Embryonic facial prominence (tissue), 1 donor: ENCODE data around the gene MTF2.
A peak's percentile ranks its signal among the peaks of the same experiment; 100 is the strongest.
"Not testable (repeated sequence)": the region's sequence is repeated elsewhere in the genome, so short reads cannot be mapped to it uniquely, and the experiment has no call there.

Source experiments
- DNase-seq: peaks from one replicate; pipeline ENCODE4 v3.0.0-alpha.2; 2016; ENCODE audit errors: extremely low spot score

MTF2 gene

GRCh38 chr1:93078986-93079654 is at the start of gene MTF2:
TSS of gene MTF2 (plus strand) at chr1:93079283. CDS start at chr1:93079527, 244 bp downstream.
- DNase-seq = peak; percentile 90

DNA sequence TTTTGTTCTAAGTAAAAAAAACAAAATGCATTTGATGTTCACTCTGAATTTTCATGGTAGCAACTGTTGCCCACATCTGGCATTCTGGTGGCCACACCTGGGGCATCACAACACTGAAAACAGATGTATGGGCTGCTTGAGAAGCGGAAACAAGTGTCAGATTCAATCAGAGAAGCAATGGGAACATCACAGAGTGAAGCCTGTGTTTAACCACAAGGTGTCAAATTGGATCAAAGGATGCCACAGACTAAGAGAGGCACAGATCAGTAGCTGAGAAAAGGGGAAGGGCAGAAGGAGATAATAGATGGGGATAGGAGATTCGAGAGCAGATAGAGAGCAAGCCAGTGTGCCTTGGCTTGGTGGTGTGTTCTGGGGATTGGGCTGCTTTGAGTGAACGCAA is 49.8 kb upstream of the MTF2 start:
- no peak for DNase-seq

DNA sequence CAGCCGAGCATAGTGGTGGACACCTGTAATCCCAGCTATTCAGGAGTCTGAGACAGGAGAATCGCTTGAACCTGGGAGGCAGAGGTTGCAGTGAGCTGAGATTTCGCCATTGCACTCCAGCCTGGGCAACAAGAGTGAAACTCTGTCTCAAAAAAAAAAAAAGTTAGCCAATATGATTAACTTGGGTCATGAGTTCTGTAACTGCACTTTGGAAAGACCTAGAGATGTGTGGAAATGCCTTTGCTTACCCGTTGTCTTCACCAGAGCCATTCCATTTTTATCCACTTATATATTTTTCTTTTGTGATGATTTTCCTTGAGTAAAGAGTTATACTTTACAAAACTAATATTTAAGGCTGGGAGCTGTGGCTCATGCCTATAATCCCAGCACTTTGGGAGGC is 48.9 kb upstream of the MTF2 start:
- not testable (repeated sequence) for DNase-seq

GRCh38 chr1:93031711-93032110 is 47.4 kb upstream of the MTF2 start:
- no peak for DNase-seq

- no peak for DNase-seq
Measured at GRCh38 chr1:93033029-93033428, 46.1 kb upstream of the MTF2 start.

- no peak for DNase-seq
Measured at GRCh38 chr1:93033785-93034184, 45.3 kb upstream of the MTF2 start.

GRCh38 chr1:93034397-93034796 is 44.7 kb upstream of the MTF2 start:
- DNase-seq = no peak

DNA sequence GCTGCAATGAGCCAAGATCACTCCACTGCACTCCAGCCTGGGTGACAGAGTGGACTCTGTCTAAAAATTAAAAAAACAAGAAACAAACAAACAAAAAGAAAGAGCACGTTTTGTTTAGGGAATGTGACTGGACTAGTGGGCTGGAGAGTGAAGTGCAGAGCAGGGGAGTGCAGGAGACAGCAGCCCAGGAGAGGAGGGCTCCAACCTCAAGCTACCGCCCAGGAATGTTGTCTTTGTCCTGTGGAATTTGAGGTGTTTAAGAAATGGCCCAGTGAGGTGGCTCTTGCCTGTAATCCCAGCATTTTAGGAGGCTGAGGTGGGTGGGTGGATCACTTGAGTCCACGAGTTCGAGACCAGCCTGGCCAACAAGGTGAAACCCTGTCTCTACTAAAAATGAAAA is 42.4 kb upstream of the MTF2 start:
- DNase-seq = no peak

GRCh38 chr1:93042187-93043056 is 36.7 kb upstream of the MTF2 start:
- no peak for DNase-seq

- DNase-seq = no peak
Measured at GRCh38 chr1:93043057-93043557, 36.0 kb upstream of the MTF2 start.

DNA sequence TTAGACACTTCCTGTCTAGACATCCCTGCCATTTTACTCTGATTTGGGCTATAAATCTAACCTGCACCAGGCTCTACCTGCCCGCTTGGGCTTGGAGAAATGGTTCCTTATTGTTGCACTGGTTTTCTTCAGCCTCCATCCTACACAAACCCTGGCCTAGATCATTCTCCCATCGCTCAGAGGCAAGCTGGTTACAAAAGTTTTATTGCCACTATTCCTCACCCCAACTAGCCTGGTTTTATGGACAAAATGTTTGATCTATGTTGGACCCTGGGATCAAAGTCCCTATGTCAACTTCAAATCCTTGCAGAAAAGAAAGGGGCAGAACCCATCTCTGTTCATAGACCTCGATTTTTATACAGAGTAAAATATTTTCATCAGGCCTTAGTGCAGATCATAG is 31.5 kb upstream of the MTF2 start:
- no peak for DNase-seq

DNA sequence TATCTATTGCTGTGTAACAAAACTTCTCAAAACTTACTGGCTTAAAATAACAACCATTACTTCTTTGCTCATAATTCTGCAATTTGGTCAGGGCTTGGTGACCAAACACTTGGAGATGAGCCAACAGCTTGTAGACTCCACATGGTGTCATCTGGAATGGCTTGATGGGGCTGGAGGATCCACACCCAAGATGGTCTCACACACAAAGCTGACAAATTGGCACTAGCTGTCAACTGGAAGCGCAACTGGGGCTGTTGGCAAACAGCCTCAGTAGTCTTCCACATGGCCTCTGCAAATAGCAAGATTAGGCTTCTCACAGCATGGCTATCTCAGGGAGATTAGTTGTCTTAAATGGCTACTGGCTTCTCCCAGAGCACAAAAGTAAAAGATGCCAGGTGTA is 27.1 kb upstream of the MTF2 start:
- DNase-seq = no peak

DNA sequence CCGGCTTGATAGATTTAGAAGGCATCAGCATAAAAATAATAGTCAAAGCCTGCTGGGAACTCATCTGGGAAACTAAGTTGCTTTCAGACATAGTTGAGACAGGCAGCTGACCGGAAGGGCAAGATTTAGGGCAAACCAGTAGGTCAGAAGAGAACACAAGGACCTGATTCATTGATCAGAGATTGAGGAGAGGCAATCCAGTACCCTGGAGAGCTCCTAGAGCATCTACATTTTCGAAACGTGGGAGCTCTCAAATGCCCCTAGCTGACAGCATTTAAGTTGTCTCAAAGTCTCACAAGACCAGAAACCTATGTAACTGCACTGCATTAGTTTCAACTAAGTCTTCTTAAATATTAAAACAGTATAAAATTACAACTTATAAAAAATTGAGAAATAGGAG is 22.9 kb upstream of the MTF2 start:
- no peak for DNase-seq

DNA sequence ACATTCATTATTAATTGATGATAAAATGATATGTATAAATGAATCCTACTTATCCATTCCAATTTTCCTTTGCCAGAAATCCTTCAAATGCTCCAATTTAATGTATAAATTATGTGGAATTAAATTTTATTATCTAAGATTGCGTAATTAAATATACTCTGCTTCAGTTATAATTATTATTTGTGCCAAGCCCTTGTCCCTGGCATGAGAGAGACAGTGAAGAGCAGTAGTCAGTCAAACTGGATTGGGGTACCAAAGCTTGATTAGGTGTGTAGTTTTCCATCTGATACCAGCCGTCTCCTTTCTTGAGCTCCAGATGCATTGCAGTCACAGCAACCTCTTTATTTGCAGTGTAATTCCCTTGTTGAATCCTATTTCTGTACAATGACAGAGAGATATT is 22.4 kb upstream of the MTF2 start:
- no peak for DNase-seq

DNA sequence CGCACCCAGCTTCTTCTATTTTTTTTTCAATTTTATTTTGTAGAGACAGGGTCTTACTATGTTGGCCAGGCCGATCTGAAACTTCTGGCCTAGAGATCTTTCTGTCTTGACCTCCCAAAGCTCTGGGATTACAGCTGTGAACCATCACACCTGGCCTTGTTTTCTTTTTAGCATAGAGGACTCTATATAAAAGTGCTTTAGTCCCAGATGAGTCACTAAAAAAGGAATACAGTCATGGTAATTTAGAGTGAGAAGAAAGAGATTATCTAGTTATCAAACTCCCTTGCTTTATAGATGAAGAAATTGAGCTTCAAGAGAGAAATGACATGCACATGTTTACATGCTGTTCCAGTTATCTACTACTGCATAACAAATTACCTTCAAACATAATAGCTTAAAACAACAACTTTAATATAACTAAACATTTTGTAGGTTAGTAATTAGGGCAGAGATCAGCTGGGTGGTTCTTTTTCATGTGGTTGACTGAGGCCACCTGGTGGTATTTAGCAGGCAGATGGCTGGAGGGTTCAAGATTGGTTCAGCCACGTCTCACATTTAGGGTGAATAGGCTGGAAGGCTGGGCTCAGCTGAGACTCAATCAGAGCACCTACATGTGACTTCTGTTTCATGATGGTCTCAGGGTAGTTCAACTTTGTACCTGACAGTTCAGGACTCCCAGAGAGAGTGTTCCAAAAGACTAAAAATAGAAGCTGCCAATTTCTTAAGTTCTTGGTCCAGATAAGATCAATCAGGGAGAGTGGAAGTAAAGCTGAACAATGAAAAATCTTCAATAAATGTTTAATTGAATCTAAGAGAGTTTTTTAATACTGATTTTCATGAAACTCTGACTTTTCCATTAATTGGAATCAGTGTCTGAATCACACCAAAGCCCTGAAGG is 16.9 kb upstream of the MTF2 start:
- DNase-seq = no peak

GRCh38 chr1:93076268-93076667 is 2.8 kb upstream of the MTF2 start:
- DNase-seq = no peak

GRCh38 chr1:93078203-93078602 is 880 bp upstream of the MTF2 start:
- DNase-seq = no peak

- DNase-seq = no peak
Measured at GRCh38 chr1:93078638-93078985, 471 bp upstream of the MTF2 start.

GRCh38 chr1:93079685-93080141 is 630 bp downstream of the MTF2 start:
- DNase-seq = no peak

DNA sequence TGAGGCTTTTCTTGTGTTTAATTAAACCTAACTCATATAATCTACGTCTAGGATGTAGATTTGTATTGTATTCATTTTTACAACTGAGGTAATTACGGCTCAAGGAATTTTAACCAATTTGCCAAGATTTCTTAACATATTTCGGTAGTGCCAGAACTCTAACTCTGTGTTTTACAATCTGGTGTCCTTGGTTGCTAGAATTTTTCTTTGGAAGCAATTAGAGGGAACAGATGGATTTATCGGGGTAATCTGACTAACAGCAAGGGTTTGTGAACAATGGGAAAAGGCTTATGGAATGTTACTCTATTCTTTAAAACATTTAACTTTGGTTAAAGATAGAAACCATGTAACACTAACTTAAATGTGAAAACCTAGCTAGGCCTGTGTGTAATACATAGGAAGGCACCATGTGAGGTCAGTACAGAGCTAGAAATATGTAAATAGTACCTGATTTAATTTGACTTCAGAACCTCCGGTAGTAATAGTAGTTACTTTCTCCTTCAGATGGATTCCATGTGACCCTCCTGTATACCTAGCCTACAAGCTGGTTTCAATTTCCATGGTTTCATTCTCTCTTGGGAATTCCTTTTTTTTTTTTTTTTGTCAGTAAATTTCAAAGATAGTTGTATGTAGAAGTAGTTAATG is 1.2 kb downstream of the MTF2 start:
- DNase-seq = peak; percentile 71

GRCh38 chr1:93081716-93082115 is 2.6 kb downstream of the MTF2 start:
- no peak for DNase-seq

GRCh38 chr1:93082313-93082712 is 3.2 kb downstream of the MTF2 start:
- no peak for DNase-seq
